SK-N-SH (cell line): Measurements from ENCODE around the gene TIMM22. TPM values are rescaled to one million over a fixed set of nuclear protein-coding genes. Genes with fewer than 3 reads are reported as not detected.
A peak's percentile ranks its signal among the peaks of the same experiment; 100 is the strongest.

ENCODE experiments used
- CTCF ChIA-PET: fragments of 300-600, 350-600 bp; formaldehyde crosslinking; extraction: SDS; loops from one replicate; lab custom pipeline; 2021; lab: Yijun Ruan, JAX
- POLR2A ChIA-PET: fragments of 350-600 bp; sonication (Branson Sonifier 250); formaldehyde crosslinking; extraction: SDS; loops from one replicate; lab custom pipeline; 2020; ENCODE audit warnings: antibody characterized with exemption, inconsistent platforms; lab: Yijun Ruan, JAX
- DNase-seq: peaks from one replicate; pipeline ENCODE4 v3.0.0; 2012
- H2AFZ ChIP-seq: fragments of 200-600 bp; sonication (generic); 2 replicates; pipeline ENCODE4 v1.8.1; 2016; ENCODE audit warnings: antibody characterized with exemption, mild to moderate bottlenecking, low read depth
- H3F3A ChIP-seq: fragments of 200-600 bp; sonication (generic); replicated peaks from 2 replicates; pipeline ENCODE3; 2016; ENCODE audit warnings: antibody characterized with exemption, mild to moderate bottlenecking; ENCODE audit not compliant: insufficient read depth
- H3K27ac ChIP-seq, 2 experiments: fragments of 200-500 bp in 1 of 2; fragments of 200-600 bp in 1 of 2; sonication (Bioruptor generic) in 1 of 2; sonication (generic), shearing (Covaris generic) in 1 of 2; 2 replicates each; pipeline versions ENCODE4 v1.5.1 to v1.6.1; 2014 to 2016; ENCODE audit warnings: low read depth in 2 of 2, inconsistent platforms in 1 of 2, low read length in 1 of 2, mild to moderate bottlenecking in 1 of 2, mixed read lengths in 1 of 2
- H3K27me3 ChIP-seq: fragments of 200-600 bp; sonication (generic), shearing (Covaris generic); 2 replicates; pipeline ENCODE4 v1.6.1; 2016; ENCODE audit warnings: mixed run types; ENCODE audit not compliant: insufficient read depth
- H3K36me3 ChIP-seq, 2 experiments: fragments of 200-500 bp in 1 of 2; fragments of 200-600 bp in 1 of 2; sonication (Bioruptor generic) in 1 of 2; sonication (generic) in 1 of 2; replicated peaks in 1 of 2; 2 replicates each; pipeline versions ENCODE3 to v1.5.1; 2014 to 2016; ENCODE audit warnings: low read length in 1 of 2, mild to moderate bottlenecking in 1 of 2; ENCODE audit not compliant: insufficient read depth in 2 of 2, control insufficient read depth in 1 of 2
- H3K4me1 ChIP-seq, 2 experiments: fragments of 200-500 bp in 1 of 2; fragments of 200-600 bp in 1 of 2; sonication (Bioruptor generic) in 1 of 2; sonication (generic), shearing (Covaris generic) in 1 of 2; 2 replicates each; pipeline versions ENCODE4 v1.5.1 to v1.6.1; 2014 to 2016; ENCODE audit warnings: low read depth in 1 of 2, low read length in 1 of 2, mixed run types in 1 of 2; ENCODE audit not compliant: insufficient read depth in 2 of 2, control insufficient read depth in 1 of 2
- H3K4me2 ChIP-seq: fragments of 200-600 bp; sonication (generic), shearing (Covaris generic); 2 replicates; pipeline ENCODE4 v1.6.1; 2017; ENCODE audit warnings: mixed run types
- H3K4me3 ChIP-seq, 2 experiments: fragments of 200-500 bp in 1 of 2; fragments of 200-600 bp in 1 of 2; sonication (Bioruptor generic) in 1 of 2; sonication (generic), shearing (Covaris generic) in 1 of 2; 2 replicates each; pipeline versions ENCODE4 v1.5.1 to v1.8.1; 2014 to 2016; ENCODE audit warnings: low read depth in 2 of 2, inconsistent platforms in 1 of 2, low read length in 1 of 2, mild to moderate bottlenecking in 1 of 2, mixed read lengths in 1 of 2, moderate library complexity in 1 of 2
- H3K79me2 ChIP-seq: fragments of 200-600 bp; sonication (generic); 2 replicates; pipeline ENCODE4 v1.8.1; 2017; ENCODE audit warnings: mild to moderate bottlenecking; ENCODE audit not compliant: insufficient read depth
- H3K9ac ChIP-seq: fragments of 200-600 bp; sonication (generic); 2 replicates; pipeline ENCODE4 v1.6.1; 2017; ENCODE audit warnings: mixed run types
- H3K9me2 ChIP-seq: fragments of 200-600 bp; sonication (generic); 2 replicates; pipeline ENCODE4 v1.6.1; 2017; ENCODE audit warnings: mixed run types
- H3K9me3 ChIP-seq: fragments of 200-600 bp; sonication (generic); 2 replicates; pipeline ENCODE4 v1.6.1; 2017; ENCODE audit warnings: mixed run types, mild to moderate bottlenecking, moderate library complexity
- H4K20me1 ChIP-seq: fragments of 200-600 bp; sonication (generic); 2 replicates; pipeline ENCODE4 v1.6.1; 2017; ENCODE audit warnings: mild to moderate bottlenecking, mixed run types; ENCODE audit not compliant: insufficient read depth
- CHD2 ChIP-seq: fragments of 150-350 bp; IDR thresholded peaks from 2 replicates; pipeline ENCODE4 v1.6.1; 2018; ENCODE audit warnings: low read length; ENCODE audit not compliant: partially characterized antibody
- CTCF ChIP-seq: fragments of 200-600 bp; sonication (generic); IDR thresholded peaks from 2 replicates; pipeline ENCODE4 v1.6.1; 2017; ENCODE audit warnings: antibody characterized with exemption, mild to moderate bottlenecking, moderate library complexity
- ELF1 ChIP-seq: IDR thresholded peaks from 2 replicates; pipeline ENCODE4 v1.4.0; 2012
- EZH2phosphoT487 ChIP-seq: fragments of 200-600 bp; sonication (generic); IDR thresholded peaks from 2 replicates; pipeline ENCODE4 v1.6.1; 2017; ENCODE audit warnings: low read depth, mixed run types, mild to moderate bottlenecking, antibody characterized with exemption, moderate library complexity, borderline replicate concordance
- FOSL2 ChIP-seq: IDR thresholded peaks from 2 replicates; pipeline ENCODE4 v1.4.0; 2012; ENCODE audit warnings: low read depth, mild to moderate bottlenecking, moderate library complexity, borderline replicate concordance
- FOXJ3 ChIP-seq: sonication (generic); formaldehyde crosslinking; IDR thresholded peaks from 2 replicates; pipeline ENCODE4 v1.5.1; 2020; ENCODE audit warnings: mild to moderate bottlenecking, missing genetic modification reagents
- FOXM1 ChIP-seq: IDR thresholded peaks from 2 replicates; pipeline ENCODE4 v1.4.0; 2012; ENCODE audit warnings: low read depth, mild to moderate bottlenecking
- GABPA ChIP-seq: IDR thresholded peaks from 2 replicates; pipeline ENCODE4 v1.4.0; 2012; ENCODE audit warnings: low read depth, mild to moderate bottlenecking
- MAX ChIP-seq: IDR thresholded peaks from 2 replicates; pipeline ENCODE4 v1.4.0; 2012; ENCODE audit warnings: low read depth
- MEF2A ChIP-seq: IDR thresholded peaks from 2 replicates; pipeline ENCODE4 v1.4.0; 2012; ENCODE audit warnings: low read depth, borderline replicate concordance
- MXI1 ChIP-seq: IDR thresholded peaks from 2 replicates; pipeline ENCODE4 v1.6.1; 2012; ENCODE audit warnings: mild to moderate bottlenecking, low read depth, low read length, improper control_type of control experiment
- NRF1 ChIP-seq: IDR thresholded peaks from 2 replicates; pipeline ENCODE4 v1.6.1; 2012; ENCODE audit warnings: low read depth, mild to moderate bottlenecking, low read length
- POLR2AphosphoS5 ChIP-seq: IDR thresholded peaks from 2 replicates; pipeline ENCODE4 v1.6.1; 2012; ENCODE audit warnings: low read depth, low read length
- RAD21 ChIP-seq: IDR thresholded peaks from 2 replicates; pipeline ENCODE4 v1.6.1; 2012; ENCODE audit warnings: mild to moderate bottlenecking, low read length
- RXRA ChIP-seq: IDR thresholded peaks from 2 replicates; pipeline ENCODE4 v1.4.0; 2012; ENCODE audit warnings: low read depth, mild to moderate bottlenecking, borderline replicate concordance
- SIN3A ChIP-seq: IDR thresholded peaks from 2 replicates; pipeline ENCODE4 v1.6.1; 2012; ENCODE audit warnings: low read depth, mild to moderate bottlenecking, low read length, moderate library complexity, borderline replicate concordance
- SMC3 ChIP-seq: IDR thresholded peaks from 2 replicates; pipeline ENCODE4 v1.6.1; 2012; ENCODE audit warnings: low read depth, low read length, improper control_type of control experiment
- TAF1 ChIP-seq: IDR thresholded peaks from 2 replicates; pipeline ENCODE4 v1.6.1; 2012; ENCODE audit warnings: low read depth, mild to moderate bottlenecking, low read length, moderate library complexity, borderline replicate concordance
- TCF12 ChIP-seq: IDR thresholded peaks from 2 replicates; pipeline ENCODE4 v1.4.0; 2012
- TEAD4 ChIP-seq: IDR thresholded peaks from 2 replicates; pipeline ENCODE4 v1.4.0; 2012; ENCODE audit warnings: mild to moderate bottlenecking, borderline replicate concordance; ENCODE audit not compliant: insufficient read depth
- USF1 ChIP-seq: IDR thresholded peaks from 2 replicates; pipeline ENCODE4 v1.4.0; 2012; ENCODE audit warnings: low read depth, borderline replicate concordance
- YY1 ChIP-seq: IDR thresholded peaks from 2 replicates; pipeline ENCODE4 v1.4.0; 2012; ENCODE audit warnings: low read depth, mild to moderate bottlenecking
- WGBS: methylation state at CpG from one replicate; pipeline ENCODE4 v1.1.6; 2017; ENCODE audit warnings: low lambda C conversion rate; 5-methylcytosine and 5-hydroxymethylcytosine counted together
- polyA plus RNA-seq, 3 experiments: library from polyadenylated mRNA; depleted of rRNA; stranded (reverse); fragments of >200 nt; gene quantifications; 2 replicates each; pipeline ENCODE4 v1.2.3, GENCODE V29; 2012

The TIMM22 gene
- polyA plus RNA-seq, 1 of the 3 experiments (the other 2 are of a cell fraction): 9.9 TPM

GRCh38 chr17:968812-969730, 27.9 kb upstream of the TIMM22 start:
- Histone ChIP-seq H3K4me3 (no peak overlapping the region), H3K9me3 (no peaks in the 10 kb centered on the region), H3F3A (no peaks in the 10 kb centered on the region), H3K36me3 (no peaks in the 10 kb centered on the region), H3K79me2 (peaks cover 12% of the 10 kb centered on the region), H3K4me1 (peaks cover 0 to 5% of the 10 kb centered on the region in 2 experiments; a peak in 1 of 4 replicates), H3K4me2 (no peak overlapping the region), H3K9ac (no peak overlapping the region), H3K27me3 (peaks cover 60% of the 10 kb centered on the region), H3K27ac (no peak overlapping the region), H2AFZ (no peak overlapping the region), H3K9me2 (no peaks in the 10 kb centered on the region), H4K20me1 (peaks cover 25% of the 10 kb centered on the region; the same call in 1 of the 2 replicates)
- peak; percentile 34 for DNase-seq
- 53% methylated on average over 24 of the region's 24 CpGs for WGBS
- ChIA-PET CTCF (interaction anchor here (0.7 to 1.7 kb wide), 5 partner anchors 12 to 174 kb away, joined by 3 to 4 read pairs (median 3); no protein-coding TSS in a partner anchor), POLR2A (no interaction called here)
- TF ChIP-seq CHD2 (no peak), RAD21 (no peak), YY1 (no peak), SIN3A (no peak), CTCF (no peak), FOXJ3 (no peak), NRF1 (no peak)

GRCh38 chr17:969811-970355, 27.0 kb upstream of the TIMM22 start:
- POLR2A ChIA-PET: no interaction called here

More at GRCh38 chr17:969811-970355, 27.0 kb upstream of the TIMM22 start:
- Histone ChIP-seq H3K36me3 (no peaks in the 10 kb centered on the region), H3K9ac (no peak overlapping the region), H2AFZ (no peak overlapping the region), H4K20me1 (peaks cover 26% of the 10 kb centered on the region), H3K4me3 (no peak overlapping the region), H3K9me2 (no peaks in the 10 kb centered on the region), H3K4me2 (no peak overlapping the region), H3K79me2 (peaks cover 13% of the 10 kb centered on the region), H3K4me1 (peaks cover 0 to 3% of the 10 kb centered on the region in 2 experiments; a peak in 1 of 4 replicates), H3K27me3 (peaks cover 58% of the 10 kb centered on the region), H3F3A (no peaks in the 10 kb centered on the region), H3K27ac (no peak overlapping the region), H3K9me3 (no peaks in the 10 kb centered on the region)
- peak; percentile 28 for DNase-seq
- TF ChIP-seq RXRA: no peak
- TF ChIP-seq CHD2: no peak
- no peak for TF ChIP-seq GABPA
- no peak for TF ChIP-seq SMC3
- no peak for TF ChIP-seq FOXM1
- TF ChIP-seq TAF1: no peak
- TF ChIP-seq USF1: no peak
- TF ChIP-seq TCF12: no peak
- TF ChIP-seq FOSL2: no peak
- TF ChIP-seq MXI1: no peak
- no peak for TF ChIP-seq EZH2phosphoT487
- TF ChIP-seq MAX: no peak
- TF ChIP-seq POLR2AphosphoS5: no peak
- TF ChIP-seq ELF1: no peak
- TF ChIP-seq MEF2A: no peak
- no peak for TF ChIP-seq TEAD4
- 59% methylated on average over 18 of the region's 18 CpGs for WGBS
- CTCF ChIA-PET: interaction anchor here (0.7 to 1.0 kb wide), 4 partner anchors 11 to 170 kb away, joined by 3 to 5 read pairs (median 3); no protein-coding TSS in a partner anchor
